K562 (cell line): Measurements from ENCODE around the gene CAPN2. TPM values are rescaled to one million over a fixed set of nuclear protein-coding genes. Genes with fewer than 3 reads are reported as not detected.
A peak's percentile ranks its signal among the peaks of the same experiment; 100 is the strongest.

Experiments used
- E2F6 ChIP-seq, 2 experiments: IDR thresholded peaks; 2 replicates each; pipeline ENCODE4 v1.6.1; 2011; ENCODE audit warnings: borderline replicate concordance in 1 of 2, control low read depth in 1 of 2, low read depth in 1 of 2, low read length in 1 of 2, mild to moderate bottlenecking in 1 of 2, mixed read lengths in 1 of 2, moderate library complexity in 1 of 2; ENCODE audit not compliant: insufficient read depth in 1 of 2, insufficient read length in 1 of 2, poor library complexity in 1 of 2, severe bottlenecking in 1 of 2; ENCODE audit errors: extremely low read depth in 1 of 2
- HDGF ChIP-seq: fragments of 450-650 bp; IDR thresholded peaks from 2 replicates; pipeline ENCODE4 v1.6.1; 2016
- LARP7 ChIP-seq: fragments of 450-650 bp; IDR thresholded peaks from 2 replicates; pipeline ENCODE4 v1.6.1; 2016
- NR1H2 ChIP-seq: sonication (generic); formaldehyde crosslinking; IDR thresholded peaks from 2 replicates; pipeline ENCODE4 v1.4.0; 2020; ENCODE audit warnings: mild to moderate bottlenecking, missing genetic modification reagents
- ZKSCAN1 ChIP-seq: fragments of 150-350 bp; IDR thresholded peaks from 2 replicates; pipeline ENCODE4 v1.6.1; 2016; ENCODE audit warnings: low read depth, low read length
- ZMIZ1 ChIP-seq, 2 experiments: fragments of 150-350 bp in 1 of 2; IDR thresholded peaks; 2 replicates each; pipeline ENCODE4 v1.6.1; 2012 to 2016; ENCODE audit warnings: low read depth in 2 of 2, low read length in 2 of 2, mild to moderate bottlenecking in 1 of 2, moderate library complexity in 1 of 2
- ZNF311 ChIP-seq: fragments of 250-450 bp; sonication (Bioruptor Pico); IDR thresholded peaks from 2 replicates; pipeline ENCODE4 v1.4.0; 2020; ENCODE audit warnings: mild to moderate bottlenecking, moderate library complexity
- ZNF586 ChIP-seq: fragments of 450-650 bp; formaldehyde crosslinking; conservative IDR thresholded peaks from 2 replicates; pipeline ENCODE4 v1.4.0; 2020; ENCODE audit warnings: mild to moderate bottlenecking, moderate library complexity
- polyA plus RNA-seq, 8 experiments: library from polyadenylated mRNA; depleted of rRNA in 4 of 8; stranded (reverse) in 5 of 8; unstranded in 3 of 8; fragments of >200 nt; fragmentation: Nextera tagmentation in 2 of 8; fragmentation: Illumina TruSeq in 1 of 8; extraction: Ambion mirVana in 2 of 8; extraction: Trizol in 1 of 8; gene quantifications; 2 replicates each; pipeline versions ENCODE4 v1.2.1 to v1.2.3, GENCODE V29; 2011 to 2014; ENCODE audit warnings: inconsistent platforms in 1 of 8, missing spikeins in 1 of 8
- total RNA-seq, 7 experiments: library from RNA; depleted of rRNA in 6 of 7; stranded (reverse); fragments of >200 nt in 6 of 7; fragmentation: Illumina TruSeq in 2 of 7; extraction: Trizol in 2 of 7; gene quantifications; 2 replicates each; pipeline versions ENCODE4 v1.2.1 to v1.2.3, GENCODE V29; 2011 to 2021; ENCODE audit warnings: low replicate concordance in 1 of 7
- TF ChIP-seq, protein P1 (sequence below): conservative IDR thresholded peaks from 2 replicates; pipeline ENCODE4 v1.6.1; 2011; ENCODE audit warnings: low read depth, mild to moderate bottlenecking, low read length; ENCODE audit not compliant: control insufficient read depth

Gene CAPN2
- total and polyA plus RNA-seq, 9 of the 15 experiments (the other 6 are each of a cell fraction or from before 2014, with no cell fraction given), result 24.6 to 157 (median 101) TPM

GRCh38 chr1:223770621-223771315 lies 58.4 kb downstream of the CAPN2 start (continued):
- TF ChIP-seq, protein P1, sequence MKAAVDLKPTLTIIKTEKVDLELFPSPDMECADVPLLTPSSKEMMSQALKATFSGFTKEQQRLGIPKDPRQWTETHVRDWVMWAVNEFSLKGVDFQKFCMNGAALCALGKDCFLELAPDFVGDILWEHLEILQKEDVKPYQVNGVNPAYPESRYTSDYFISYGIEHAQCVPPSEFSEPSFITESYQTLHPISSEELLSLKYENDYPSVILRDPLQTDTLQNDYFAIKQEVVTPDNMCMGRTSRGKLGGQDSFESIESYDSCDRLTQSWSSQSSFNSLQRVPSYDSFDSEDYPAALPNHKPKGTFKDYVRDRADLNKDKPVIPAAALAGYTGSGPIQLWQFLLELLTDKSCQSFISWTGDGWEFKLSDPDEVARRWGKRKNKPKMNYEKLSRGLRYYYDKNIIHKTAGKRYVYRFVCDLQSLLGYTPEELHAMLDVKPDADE, result 0 out of 2 replicates have a peak, but pooled peaks have one; percentile 13
- TF ChIP-seq ZKSCAN1 (no peak), ZNF586 (CRISPR knock-in tag) (0 out of 2 replicates have a peak, but pooled peaks have one; percentile 22), NR1H2 (CRISPR knock-in tag) (no peak), HDGF (0 out of 2 replicates have a peak, but pooled peaks have one; percentile 26), LARP7 (no peak), E2F6 (IDR thresholded peaks at IDR 0.05; ENCODE audit: borderline replicate concordance in 1 of 2, extremely low read depth in 1 of 2, insufficient read depth in 1 of 2, insufficient read length in 1 of 2, low read depth in 1 of 2, low read length in 1 of 2, poor library complexity in 1 of 2, severe bottlenecking in 1 of 2) (peak in 1 of 2 experiments; percentile 26), ZMIZ1 (IDR thresholded peaks at IDR 0.05; ENCODE audit: low read depth in 2 of 2, low read length in 2 of 2) (0 out of 4 replicates have a peak, but pooled peaks of 1 of the 2 experiments have one; percentile 23), ZNF311 (CRISPR knock-in tag) (0 out of 2 replicates have a peak, but pooled peaks have one; percentile 36)
- TF ChIP-seq, all 486 proteins: peak for 11
